GM12864 (cell line): ENCODE data around the gene PRUNE1.

Experiments used
- DNase-seq: peaks from one replicate; pipeline ENCODE4 v3.0.0-alpha.2; 2011; ENCODE audit warnings: low read depth
- H3K4me3 ChIP-seq: 2 replicates; pipeline ENCODE4 v1.5.1; 2011; ENCODE audit warnings: mild to moderate bottlenecking, low read depth, low read length, control low read depth
- CTCF ChIP-seq: IDR thresholded peaks from 2 replicates; pipeline ENCODE4 v1.5.1; 2011; ENCODE audit warnings: low read depth, mild to moderate bottlenecking, moderate library complexity, low read length, control low read depth, inconsistent platforms; ENCODE audit errors: missing control alignments

Gene PRUNE1

GRCh38 chr1:151006327-151007052 lies 1.8 kb upstream of the PRUNE1 start, which contains the start of gene MINDY1:
Gene MINDY1, minus strand, starts transcription at chr1:151006902. Its CDS starts 4,285 bp downstream, at chr1:151002617.
- peak; percentile 61 for TF ChIP-seq CTCF
- DNase-seq = no peak
- peak within 1 kb of the TSS; percentile 85 for H3K4me3 ChIP-seq

GRCh38 chr1:151007853-151008243 lies 401 bp upstream of the PRUNE1 start:
- TF ChIP-seq CTCF = no peak
- H3K4me3 ChIP-seq = peak overlapping the region; percentile 85
- DNase-seq = no peak

- H3K4me3 ChIP-seq = peak overlapping the region; percentile 85
- DNase-seq = no peak
- TF ChIP-seq CTCF = no peak
Measured at GRCh38 chr1:151009206-151009587, 948 bp downstream of the PRUNE1 start.

- no peak for TF ChIP-seq CTCF
- no peak for DNase-seq
- H3K4me3 ChIP-seq = no peak overlapping the region; the same call in 1 of the 2 replicates
Measured at GRCh38 chr1:151009674-151010345, 1.6 kb downstream of the PRUNE1 start.

GRCh38 chr1:151010346-151010726 lies 2.1 kb downstream of the PRUNE1 start:
- DNase-seq = no peak
- H3K4me3 ChIP-seq = no peak overlapping the region
- no peak for TF ChIP-seq CTCF

GRCh38 chr1:151011154-151011850 lies 3.1 kb downstream of the PRUNE1 start:
- no peak for TF ChIP-seq CTCF
- H3K4me3 ChIP-seq = no peak overlapping the region
- no peak for DNase-seq
